ENCODE measurements around the gene VBP1.
"Not testable (repeated sequence)": the region's sequence is repeated elsewhere in the genome, so short reads cannot be mapped to it uniquely, and the experiment has no call there.

The VBP1 gene

GRCh38 chrX:155263854-155264628, 47.8 kb downstream of the VBP1 start, which contains the start of gene RAB39B:
Gene RAB39B, minus strand, starts transcription at chrX:155264491. Its CDS starts 203 bp downstream, at chrX:155264288.
- DNase-seq (ENCODE audit: low spot score) = peak; percentile 30

- DNase-seq (ENCODE audit: low spot score) = no peak
These were observed 50.2 kb downstream of the VBP1 start for GRCh38 chrX:155266439-155266838.

GRCh38 chrX:155267995-155268394, 51.7 kb downstream of the VBP1 start:
- DNase-seq (ENCODE audit: low spot score) = not testable (repeated sequence)

GRCh38 chrX:155270969-155271368, 54.7 kb downstream of the VBP1 start:
- no peak for DNase-seq (ENCODE audit: low spot score)

GRCh38 chrX:155279873-155280272, 63.6 kb downstream of the VBP1 start:
- DNase-seq (ENCODE audit: low spot score) = no peak
